Keratinocyte (primary cell): ENCODE data around the gene UROC1.

Source experiments
- CTCF ChIP-seq, 3 experiments: IDR thresholded peaks in 1 of 3; conservative IDR thresholded peaks in 1 of 3; optimal IDR thresholded peaks in 1 of 3; 2 replicates in 2 of 3; 3 replicates in 1 of 3; pipeline versions ENCODE3 to v1.5.1; 2011; ENCODE audit warnings: low read length in 3 of 3, mild to moderate bottlenecking in 3 of 3, moderate library complexity in 2 of 3, control low read depth in 1 of 3, inconsistent platforms in 1 of 3; ENCODE audit not compliant: insufficient read depth in 2 of 3; ENCODE audit errors: extremely low read depth in 1 of 3
- EZH2 ChIP-seq: IDR thresholded peaks from one replicate; pipeline ENCODE4 v1.6.1; 2012; ENCODE audit warnings: inconsistent platforms, mild to moderate bottlenecking, low read length, moderate library complexity

- TF ChIP-seq CTCF (optimal IDR thresholded peaks at IDR 0.05 in 1 of 3, IDR thresholded peaks at IDR 0.05 in 1 of 3, conservative IDR thresholded peaks at IDR 0.05 in 1 of 3; ENCODE audit: extremely low read depth in 1 of 3, insufficient read depth in 2 of 3, low read length in 3 of 3) = no peak
- no peak for TF ChIP-seq EZH2
Observed at GRCh38 chr3:126440709-126440995, 76.9 kb downstream of the UROC1 start.
